Endothelial cell of umbilical vein (primary cell): ENCODE results near the gene BBC3. TPM values are rescaled to one million over a fixed set of nuclear protein-coding genes. Genes with fewer than 3 reads are reported as not detected.
A peak's percentile ranks its signal among the peaks of the same experiment; 100 is the strongest.
"Not testable (repeated sequence)": the region's sequence is repeated elsewhere in the genome, so short reads cannot be mapped to it uniquely, and the experiment has no call there.

Source experiments
- BruUV-seq: library from RNA; stranded (reverse); fragments of 400-500 nt; replicated peaks from 2 replicates; lab custom pipeline; 2021; lab: Mats Ljungman, UMichigan
- CTCF ChIA-PET: fragments of 300-600, 350-600 bp; sonication (Branson Sonifier 250); formaldehyde crosslinking; loops from one replicate; lab custom pipeline; 2021; ENCODE audit warnings: antibody characterized with exemption, inconsistent platforms; lab: Charles Lee
- POLR2A ChIA-PET: fragments of 300-600, 350-600 bp; sonication (Branson Sonifier 250); formaldehyde crosslinking; loops from one replicate; lab custom pipeline; 2021; ENCODE audit warnings: antibody characterized with exemption, inconsistent platforms; lab: Charles Lee
- DNase-seq: peaks from one replicate; pipeline ENCODE4 v3.0.0-alpha.2; 2011; ENCODE audit warnings: low read depth, low spot score
- FAIRE-seq: peaks from 2 replicates; lab custom pipeline; 2011; peaks lifted over from hg19 to GRCh38; lab: Jason Lieb, UNC
- H2AFZ ChIP-seq: 2 replicates; pipeline ENCODE4 v1.6.0; 2012; ENCODE audit warnings: low read depth, low read length, control low read depth, inconsistent platforms
- H3K27ac ChIP-seq: 2 replicates; pipeline ENCODE4 v1.5.1; 2011; ENCODE audit warnings: low read depth, mild to moderate bottlenecking, control low read depth, low read length, moderate library complexity; ENCODE audit not compliant: insufficient read depth
- H3K27me3 ChIP-seq, 2 experiments: 2 replicates each; pipeline versions ENCODE4 v1.6.0 to v1.6.1; 2011; ENCODE audit warnings: low read length in 2 of 2, mixed read lengths in 1 of 2; ENCODE audit not compliant: control insufficient read depth in 2 of 2, insufficient read depth in 2 of 2
- H3K36me3 ChIP-seq, 2 experiments: 2 replicates in 1 of 2; 3 replicates in 1 of 2; pipeline ENCODE4 v1.5.1; 2011; ENCODE audit warnings: low read length in 2 of 2, mild to moderate bottlenecking in 1 of 2, moderate library complexity in 1 of 2; ENCODE audit not compliant: control insufficient read depth in 2 of 2, insufficient read depth in 2 of 2; ENCODE audit errors: extremely low read depth in 1 of 2
- H3K4me1 ChIP-seq: 3 replicates; pipeline ENCODE4 v1.5.1; 2011; ENCODE audit warnings: mild to moderate bottlenecking, low read length; ENCODE audit not compliant: control insufficient read depth, insufficient read depth; ENCODE audit errors: extremely low read depth
- H3K4me2 ChIP-seq: 2 replicates; pipeline ENCODE4 v1.6.1; 2011; ENCODE audit warnings: low read length, control low read depth, mixed read lengths; ENCODE audit not compliant: insufficient read depth
- H3K4me3 ChIP-seq, 3 experiments: fragments of 200-600 bp in 1 of 3; sonication (generic), shearing (Covaris generic) in 1 of 3; replicated peaks in 1 of 3; 2 replicates each; pipeline ENCODE4 v1.5.1; 2011 to 2016; ENCODE audit warnings: control low read depth in 3 of 3, low read length in 3 of 3, mild to moderate bottlenecking in 2 of 3, inconsistent platforms in 1 of 3, low read depth in 1 of 3, moderate library complexity in 1 of 3; ENCODE audit not compliant: insufficient read depth in 1 of 3
- H3K79me2 ChIP-seq: 2 replicates; pipeline ENCODE4 v1.6.0; 2012; ENCODE audit warnings: low read length, inconsistent platforms; ENCODE audit not compliant: control insufficient read depth, insufficient read depth
- H3K9ac ChIP-seq: replicated peaks from 2 replicates; pipeline ENCODE3; 2011; ENCODE audit warnings: low read length, control low read depth; ENCODE audit not compliant: insufficient read depth; ENCODE audit errors: extremely low read depth
- H3K9me1 ChIP-seq: replicated peaks from 3 replicates; pipeline ENCODE4 v1.6.0; 2011; ENCODE audit warnings: mild to moderate bottlenecking, low read length; ENCODE audit not compliant: control insufficient read depth, insufficient read depth; ENCODE audit errors: extremely low read depth
- H3K9me3 ChIP-seq: replicated peaks from 2 replicates; pipeline ENCODE4 v1.5.1; 2012; ENCODE audit warnings: low read length, inconsistent platforms; ENCODE audit not compliant: control insufficient read depth, insufficient read depth
- H4K20me1 ChIP-seq: replicated peaks from 2 replicates; pipeline ENCODE3; 2011; ENCODE audit warnings: mild to moderate bottlenecking, low read length; ENCODE audit not compliant: control insufficient read depth, insufficient read depth; ENCODE audit errors: extremely low read depth
- POLR2AphosphoS5 ChIP-seq: IDR thresholded peaks from 2 replicates; pipeline ENCODE4 v1.6.1; 2012; ENCODE audit warnings: low read depth, mild to moderate bottlenecking, control low read depth, low read length, moderate library complexity; ENCODE audit not compliant: insufficient read depth
- dilution Hi-C: fragments of 300-500 bp; cut with MboI; formaldehyde crosslinking; loops from one replicate; pipeline ENCODE4 v1.15.0; 2019; ENCODE audit warnings: low sequenced_read_pairs; ENCODE audit not compliant: extremely low pct_ligation_motif_present
- intact Hi-C: fragments of 100-400 bp; cut with micrococcal nuclease; formaldehyde crosslinking; loops from one replicate; pipeline ENCODE4 v1.10.0; 2022
- polyA plus RNA-seq, 4 experiments: library from polyadenylated mRNA; depleted of rRNA in 3 of 4; stranded (reverse) in 3 of 4; unstranded in 1 of 4; fragments of >200 nt; gene quantifications; 2 replicates each; pipeline versions ENCODE4 v1.2.1 to v1.2.3, GENCODE V29; 2011 to 2012; ENCODE audit warnings: missing spikeins in 1 of 4
- total RNA-seq: library from RNA; stranded (reverse); gene quantifications from 2 replicates; pipeline ENCODE4 v1.2.3, GENCODE V29; 2021
- TF ChIP-seq, protein P1 (sequence below), 2 donors: IDR thresholded peaks; 1 replicate in 1 of 2; 2 replicates in 1 of 2; pipeline ENCODE4 v1.5.1; 2011; ENCODE audit warnings: low read length in 2 of 2, mild to moderate bottlenecking in 2 of 2, moderate library complexity in 2 of 2, control low read depth in 1 of 2, inconsistent platforms in 1 of 2, low read depth in 1 of 2; ENCODE audit not compliant: insufficient read depth in 1 of 2; ENCODE audit errors: extremely low read depth in 1 of 2

The BBC3 gene
- total and polyA plus RNA-seq, 2 donors (not counting 3 experiments of a cell fraction or from before 2014, with no cell fraction given): 11.3 to 35.7 TPM

DNA sequence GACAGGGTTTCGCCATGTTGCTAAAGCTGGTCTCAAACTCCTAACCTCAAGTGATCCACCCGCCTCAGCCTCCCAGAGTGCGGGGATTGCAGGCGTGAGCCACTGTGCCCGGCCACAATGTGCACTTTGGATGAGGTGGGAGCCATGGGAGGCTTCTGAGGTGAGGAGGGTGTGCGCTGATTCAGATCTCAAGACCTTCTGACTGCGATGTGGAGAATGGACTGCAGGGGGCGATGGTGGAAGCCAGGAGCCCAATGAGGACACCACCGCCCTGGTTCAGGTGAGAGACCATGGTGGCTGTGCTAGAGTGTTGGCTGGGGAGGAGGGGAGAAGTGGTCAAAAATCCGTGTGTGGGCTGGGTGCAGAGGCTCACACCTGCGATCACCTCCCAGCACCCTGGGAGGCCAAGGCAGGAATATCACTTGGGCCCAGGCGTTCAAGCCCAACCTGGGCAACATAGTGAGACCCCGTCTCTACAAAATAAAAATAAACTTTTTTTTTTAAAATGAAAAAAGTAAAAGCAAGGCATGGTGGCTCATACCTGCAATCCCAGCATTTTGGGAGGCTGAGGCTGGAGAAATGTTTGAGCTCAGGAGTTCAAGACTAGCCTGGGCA is 49.3 kb upstream of the BBC3 start:
- no peaks in the 10 kb centered on the region for H3K9me1 ChIP-seq
- H3K4me3 ChIP-seq: no peak overlapping the region
- H3K27me3 ChIP-seq: no peaks in the 10 kb centered on the region
- no peak overlapping the region for H2AFZ ChIP-seq
- H3K79me2 ChIP-seq: no peaks in the 10 kb centered on the region
- no peaks in the 10 kb centered on the region for H3K36me3 ChIP-seq
- peak; percentile 23 for DNase-seq
- H3K4me2 ChIP-seq: no peak overlapping the region
- no TSS peak for BruUV-seq
- CTCF ChIA-PET: interaction anchor here (0.8 to 1.2 kb wide), 4 partner anchors 11 to 148 kb away, joined by 3 to 6 read pairs (median 3); partner anchors contain the start of gene DHX34
- H3K9ac ChIP-seq: no peak overlapping the region
- dilution Hi-C loops: no loop called here
- H3K9me3 ChIP-seq: no peaks in the 10 kb centered on the region
- no peak for FAIRE-seq
- intact Hi-C loops: loop anchor here (5.0 kb wide), 1 partner anchor 427 kb away; no protein-coding TSS in a partner anchor
- H3K4me1 ChIP-seq: peaks cover 2% of the 10 kb centered on the region
- H4K20me1 ChIP-seq: no peaks in the 10 kb centered on the region
- POLR2A ChIA-PET: no interaction called here
- TF ChIP-seq, protein P1, sequence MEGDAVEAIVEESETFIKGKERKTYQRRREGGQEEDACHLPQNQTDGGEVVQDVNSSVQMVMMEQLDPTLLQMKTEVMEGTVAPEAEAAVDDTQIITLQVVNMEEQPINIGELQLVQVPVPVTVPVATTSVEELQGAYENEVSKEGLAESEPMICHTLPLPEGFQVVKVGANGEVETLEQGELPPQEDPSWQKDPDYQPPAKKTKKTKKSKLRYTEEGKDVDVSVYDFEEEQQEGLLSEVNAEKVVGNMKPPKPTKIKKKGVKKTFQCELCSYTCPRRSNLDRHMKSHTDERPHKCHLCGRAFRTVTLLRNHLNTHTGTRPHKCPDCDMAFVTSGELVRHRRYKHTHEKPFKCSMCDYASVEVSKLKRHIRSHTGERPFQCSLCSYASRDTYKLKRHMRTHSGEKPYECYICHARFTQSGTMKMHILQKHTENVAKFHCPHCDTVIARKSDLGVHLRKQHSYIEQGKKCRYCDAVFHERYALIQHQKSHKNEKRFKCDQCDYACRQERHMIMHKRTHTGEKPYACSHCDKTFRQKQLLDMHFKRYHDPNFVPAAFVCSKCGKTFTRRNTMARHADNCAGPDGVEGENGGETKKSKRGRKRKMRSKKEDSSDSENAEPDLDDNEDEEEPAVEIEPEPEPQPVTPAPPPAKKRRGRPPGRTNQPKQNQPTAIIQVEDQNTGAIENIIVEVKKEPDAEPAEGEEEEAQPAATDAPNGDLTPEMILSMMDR (IDR thresholded peaks at IDR 0.05; ENCODE audit: extremely low read depth in 1 of 2, insufficient read depth in 1 of 2, low read depth in 1 of 2, low read length in 2 of 2): peak; percentile 38 to 58
- TF ChIP-seq POLR2AphosphoS5: no peak
- H3K27ac ChIP-seq: no peak overlapping the region

DNA sequence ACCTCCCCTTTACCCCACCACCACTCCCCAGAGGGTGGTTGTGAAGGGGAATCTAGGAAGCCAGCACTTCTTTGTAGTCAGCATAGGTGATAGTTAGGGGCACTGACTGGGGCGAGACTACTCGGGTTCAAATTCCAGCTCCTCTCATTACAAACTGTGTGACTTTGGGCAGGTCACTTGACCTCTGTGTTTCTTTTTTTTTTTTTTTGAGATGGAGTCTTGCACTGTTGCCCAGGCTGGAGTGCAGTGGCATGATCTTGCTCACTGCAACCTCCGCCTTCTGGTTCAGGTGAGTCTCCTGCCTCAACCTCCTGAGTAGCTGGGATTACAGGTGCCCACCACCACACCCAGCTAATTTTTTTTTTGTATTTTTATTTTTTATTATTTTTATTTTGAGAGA is 45.5 kb upstream of the BBC3 start:
- POLR2A ChIA-PET, H3K9me1 ChIP-seq, dilution Hi-C loops, H3K27me3 ChIP-seq, FAIRE-seq, H2AFZ ChIP-seq, H3K27ac ChIP-seq, H3K9ac ChIP-seq, H3K4me3 ChIP-seq, DNase-seq, H3K79me2 ChIP-seq, intact Hi-C loops, H4K20me1 ChIP-seq, H3K36me3 ChIP-seq, H3K4me2 ChIP-seq, H3K9me3 ChIP-seq, BruUV-seq: not testable (repeated sequence)
- CTCF ChIA-PET: interaction anchor here (1.3 to 3.8 kb wide), 2 partner anchors 9 to 115 kb away, joined by 4 to 12 read pairs; no protein-coding TSS in a partner anchor
- H3K4me1 ChIP-seq: peaks cover 13% of the 10 kb centered on the region
